BE2C (cell line): ENCODE results near the gene GTF2E1.

Source experiments
- DNase-seq: peaks from one replicate; pipeline ENCODE4 v3.0.0-alpha.2; 2020
- H3K27me3 ChIP-seq: fragments of 250-450 bp; sonication (Bioruptor Pico); 2 replicates; pipeline ENCODE4 v1.5.1; 2020; ENCODE audit warnings: mild to moderate bottlenecking
- H3K36me3 ChIP-seq: fragments of 250-450 bp; sonication (Bioruptor Pico); 2 replicates; pipeline ENCODE4 v1.5.1; 2020; ENCODE audit warnings: mild to moderate bottlenecking
- H3K4me1 ChIP-seq: fragments of 250-450 bp; sonication (Bioruptor Pico); 2 replicates; pipeline ENCODE4 v1.5.1; 2020
- H3K4me3 ChIP-seq: 2 replicates; pipeline ENCODE4 v1.5.1; 2011; ENCODE audit warnings: low read depth, low read length
- H3K9me3 ChIP-seq: fragments of 250-450 bp; sonication (Bioruptor Pico); 2 replicates; pipeline ENCODE4 v1.5.1; 2020
- TF ChIP-seq, protein P1 (sequence below): IDR thresholded peaks from 2 replicates; pipeline ENCODE4 v1.5.1; 2012; ENCODE audit warnings: mild to moderate bottlenecking, low read depth, low read length

GTF2E1 gene

GRCh38 chr3:120763601-120764000 is 21.1 kb downstream of the GTF2E1 start:
- H3K27me3 ChIP-seq, result no peaks in the 10 kb centered on the region
- H3K4me1 ChIP-seq, result no peaks in the 10 kb centered on the region; the same call in 1 of the 2 replicates
- TF ChIP-seq, protein P1, sequence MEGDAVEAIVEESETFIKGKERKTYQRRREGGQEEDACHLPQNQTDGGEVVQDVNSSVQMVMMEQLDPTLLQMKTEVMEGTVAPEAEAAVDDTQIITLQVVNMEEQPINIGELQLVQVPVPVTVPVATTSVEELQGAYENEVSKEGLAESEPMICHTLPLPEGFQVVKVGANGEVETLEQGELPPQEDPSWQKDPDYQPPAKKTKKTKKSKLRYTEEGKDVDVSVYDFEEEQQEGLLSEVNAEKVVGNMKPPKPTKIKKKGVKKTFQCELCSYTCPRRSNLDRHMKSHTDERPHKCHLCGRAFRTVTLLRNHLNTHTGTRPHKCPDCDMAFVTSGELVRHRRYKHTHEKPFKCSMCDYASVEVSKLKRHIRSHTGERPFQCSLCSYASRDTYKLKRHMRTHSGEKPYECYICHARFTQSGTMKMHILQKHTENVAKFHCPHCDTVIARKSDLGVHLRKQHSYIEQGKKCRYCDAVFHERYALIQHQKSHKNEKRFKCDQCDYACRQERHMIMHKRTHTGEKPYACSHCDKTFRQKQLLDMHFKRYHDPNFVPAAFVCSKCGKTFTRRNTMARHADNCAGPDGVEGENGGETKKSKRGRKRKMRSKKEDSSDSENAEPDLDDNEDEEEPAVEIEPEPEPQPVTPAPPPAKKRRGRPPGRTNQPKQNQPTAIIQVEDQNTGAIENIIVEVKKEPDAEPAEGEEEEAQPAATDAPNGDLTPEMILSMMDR, result no peak
- H3K9me3 ChIP-seq, result no peaks in the 10 kb centered on the region
- H3K4me3 ChIP-seq, result no peak overlapping the region
- DNase-seq, result no peak
- no peaks in the 10 kb centered on the region for H3K36me3 ChIP-seq

- Histone ChIP-seq H3K4me1 (no peaks in the 10 kb centered on the region; the same call in 1 of the 2 replicates), H3K4me3 (no peak overlapping the region)
Observed at GRCh38 chr3:120764206-120764605, 21.7 kb downstream of the GTF2E1 start.

GRCh38 chr3:120765830-120766493 is 23.4 kb downstream of the GTF2E1 start:
- DNase-seq, result no peak
- TF ChIP-seq, protein P1, result no peak
- no peaks in the 10 kb centered on the region for H3K9me3 ChIP-seq
- H3K4me1 ChIP-seq, result no peaks in the 10 kb centered on the region; the same call in 1 of the 2 replicates
- no peaks in the 10 kb centered on the region for H3K27me3 ChIP-seq
- H3K36me3 ChIP-seq, result no peaks in the 10 kb centered on the region
- no peak overlapping the region for H3K4me3 ChIP-seq

More at GRCh38 chr3:120764206-120764605, 21.7 kb downstream of the GTF2E1 start:
- no peak for DNase-seq
- no peaks in the 10 kb centered on the region for H3K27me3 ChIP-seq
- TF ChIP-seq, protein P1, result no peak
- H3K9me3 ChIP-seq, result no peaks in the 10 kb centered on the region
- no peaks in the 10 kb centered on the region for H3K36me3 ChIP-seq

- no peak for DNase-seq
- Histone ChIP-seq H3K27me3 (no peaks in the 10 kb centered on the region), H3K36me3 (no peaks in the 10 kb centered on the region), H3K9me3 (no peaks in the 10 kb centered on the region), H3K4me1 (no peaks in the 10 kb centered on the region; the same call in 1 of the 2 replicates), H3K4me3 (no peak overlapping the region)
- TF ChIP-seq, protein P1, result no peak
Observed at GRCh38 chr3:120766576-120766975, 24.0 kb downstream of the GTF2E1 start.

DNA sequence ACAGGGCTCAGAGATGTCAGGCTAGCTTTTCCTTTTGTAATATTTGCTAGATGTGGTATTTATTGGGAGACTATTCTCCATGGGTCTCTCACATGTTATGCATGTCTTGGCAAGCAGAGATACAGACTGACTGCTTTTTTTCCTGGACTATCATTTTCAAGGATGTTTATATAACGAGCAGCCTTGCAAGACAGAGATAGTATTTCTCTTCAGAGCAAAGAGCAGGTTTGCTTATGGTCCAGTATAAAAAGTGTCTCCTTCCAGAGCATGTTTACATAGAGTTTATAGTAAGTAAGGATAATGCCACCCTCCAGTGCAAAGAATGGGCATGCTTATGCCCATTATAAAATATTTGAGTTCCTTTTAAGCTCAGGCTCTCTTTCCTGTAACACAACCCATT is 24.6 kb downstream of the GTF2E1 start:
- no peaks in the 10 kb centered on the region for H3K36me3 ChIP-seq
- no peak overlapping the region for H3K4me3 ChIP-seq
- TF ChIP-seq, protein P1, result no peak
- no peaks in the 10 kb centered on the region for H3K9me3 ChIP-seq
- H3K27me3 ChIP-seq, result no peaks in the 10 kb centered on the region
- H3K4me1 ChIP-seq, result no peaks in the 10 kb centered on the region; the same call in 1 of the 2 replicates
- DNase-seq, result no peak

GRCh38 chr3:120769436-120769835 is 26.9 kb downstream of the GTF2E1 start:
- TF ChIP-seq, protein P1, result no peak
- no peak for DNase-seq
- no peaks in the 10 kb centered on the region; the same call in 1 of the 2 replicates for H3K4me1 ChIP-seq
- H3K9me3 ChIP-seq, result no peaks in the 10 kb centered on the region
- no peak overlapping the region for H3K4me3 ChIP-seq
- no peaks in the 10 kb centered on the region for H3K27me3 ChIP-seq
- H3K36me3 ChIP-seq, result no peaks in the 10 kb centered on the region
